Measurements from ENCODE around the gene PHACTR1. TPM values are rescaled to one million over a fixed set of nuclear protein-coding genes. Genes with fewer than 3 reads are reported as not detected.

PHACTR1 gene
- total and polyA plus RNA-seq, 2 experiments from 2014 or later = 0.65 to 3.2 TPM

DNA sequence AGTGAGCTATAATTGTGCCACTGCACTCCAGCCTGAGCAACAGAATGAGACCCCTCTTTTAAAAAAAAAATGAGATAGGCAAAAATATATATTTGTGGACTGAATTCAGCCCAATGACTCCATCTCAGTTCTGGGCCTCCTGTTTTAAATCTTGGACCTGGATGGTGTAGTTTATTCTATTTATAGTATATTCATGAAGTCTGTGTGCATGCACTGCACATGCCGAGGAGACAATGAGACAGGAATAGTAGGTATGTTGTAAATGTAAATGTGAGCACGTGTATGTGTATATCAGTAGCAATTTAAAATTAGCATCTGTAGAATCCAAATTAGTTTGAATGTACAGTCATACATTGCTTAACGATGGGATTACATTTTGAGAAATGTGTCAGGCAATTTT is 520.8 kb downstream of the PHACTR1 start:
- Histone ChIP-seq H3K4me2 (ENCODE audit: unreplicated experiment) (no peak overlapping the region), H3K9me2 (ENCODE audit: insufficient read depth) (no peaks in the 10 kb centered on the region), H3F3A (ENCODE audit: insufficient read depth) (peaks cover 14% of the 10 kb centered on the region; the same call in 1 of the 2 replicates), H4K20me1 (ENCODE audit: insufficient read depth) (no peaks in the 10 kb centered on the region), H3K9me3 (ENCODE audit: low read depth) (no peaks in the 10 kb centered on the region), H3K4me1 (ENCODE audit: insufficient read depth) (no peaks in the 10 kb centered on the region), H3K27ac (no peak overlapping the region), H3K4me3 (no peak overlapping the region), H3K36me3 (ENCODE audit: low read depth) (no peaks in the 10 kb centered on the region), H2AFZ (no peak overlapping the region), H3K27me3 (replicated peaks; ENCODE audit: insufficient read depth) (no peaks in the 10 kb centered on the region), H3K9ac (no peak overlapping the region), H3K79me2 (ENCODE audit: insufficient read depth) (no peaks in the 10 kb centered on the region)
- TF ChIP-seq EZH2phosphoT487 (IDR thresholded peaks at IDR 0.05; ENCODE audit: insufficient read depth, low read depth) (no peak), EZH2 (IDR thresholded peaks at IDR 0.05; ENCODE audit: insufficient read depth, poor library complexity, severe bottlenecking) (no peak)
- in situ Hi-C loops (cut with MboI) = no loop called here
- DNase-seq = no peak
- 72 to 78% methylated on average over 3 of the region's 3 CpGs for WGBS, 2 experiments (ENCODE audit: low coverage in 1 of 2, low lambda C conversion rate in 2 of 2, missing lambda C conversion rate in 2 of 2)

- in situ Hi-C loops (cut with MboI) = no loop called here
- no peak for DNase-seq
- Histone ChIP-seq H3K4me2 (ENCODE audit: unreplicated experiment) (no peak overlapping the region), H3K79me2 (ENCODE audit: insufficient read depth) (no peaks in the 10 kb centered on the region), H3K4me1 (ENCODE audit: insufficient read depth) (no peaks in the 10 kb centered on the region), H4K20me1 (ENCODE audit: insufficient read depth) (no peaks in the 10 kb centered on the region), H3F3A (ENCODE audit: insufficient read depth) (peaks cover 14% of the 10 kb centered on the region; the same call in 1 of the 2 replicates), H3K27me3 (replicated peaks; ENCODE audit: insufficient read depth) (no peaks in the 10 kb centered on the region), H3K27ac (no peak overlapping the region), H3K4me3 (no peak overlapping the region), H3K9me2 (ENCODE audit: insufficient read depth) (no peaks in the 10 kb centered on the region), H3K9ac (no peak overlapping the region), H2AFZ (no peak overlapping the region), H3K36me3 (ENCODE audit: low read depth) (no peaks in the 10 kb centered on the region), H3K9me3 (ENCODE audit: low read depth) (no peaks in the 10 kb centered on the region)
- no peak for TF ChIP-seq EZH2 (IDR thresholded peaks at IDR 0.05; ENCODE audit: insufficient read depth, poor library complexity, severe bottlenecking)
- no peak for TF ChIP-seq EZH2phosphoT487 (IDR thresholded peaks at IDR 0.05; ENCODE audit: insufficient read depth, low read depth)
- WGBS, 2 experiments (ENCODE audit: low coverage in 1 of 2, low lambda C conversion rate in 2 of 2, missing lambda C conversion rate in 2 of 2) = 89 to 93% methylated on average over 6 of the region's 6 CpGs
Measured at GRCh38 chr6:13238017-13238416, 521.5 kb downstream of the PHACTR1 start.

- no peak for DNase-seq
- no peak overlapping the region for H3K27ac ChIP-seq
- no peak overlapping the region for H3K9ac ChIP-seq
- H4K20me1 ChIP-seq (ENCODE audit: insufficient read depth) = no peaks in the 10 kb centered on the region
- TF ChIP-seq EZH2phosphoT487 (IDR thresholded peaks at IDR 0.05; ENCODE audit: insufficient read depth, low read depth) (no peak), EZH2 (IDR thresholded peaks at IDR 0.05; ENCODE audit: insufficient read depth, poor library complexity, severe bottlenecking) (no peak)
- H3F3A ChIP-seq (ENCODE audit: insufficient read depth) = peaks cover 13% of the 10 kb centered on the region; the same call in 1 of the 2 replicates
- no peak overlapping the region for H3K4me3 ChIP-seq
- no peaks in the 10 kb centered on the region for H3K9me3 ChIP-seq (ENCODE audit: low read depth)
- no peaks in the 10 kb centered on the region for H3K27me3 ChIP-seq (replicated peaks; ENCODE audit: insufficient read depth)
- no peaks in the 10 kb centered on the region for H3K4me1 ChIP-seq (ENCODE audit: insufficient read depth)
- 93% methylated on average over 7 of the region's 7 CpGs for WGBS, 2 experiments (ENCODE audit: low coverage in 1 of 2, low lambda C conversion rate in 2 of 2, missing lambda C conversion rate in 2 of 2)
- H3K36me3 ChIP-seq (ENCODE audit: low read depth) = no peaks in the 10 kb centered on the region
- H3K79me2 ChIP-seq (ENCODE audit: insufficient read depth) = no peaks in the 10 kb centered on the region
- H3K4me2 ChIP-seq (ENCODE audit: unreplicated experiment) = no peak overlapping the region
- H3K9me2 ChIP-seq (ENCODE audit: insufficient read depth) = no peaks in the 10 kb centered on the region
- in situ Hi-C loops (cut with MboI) = no loop called here
- no peak overlapping the region for H2AFZ ChIP-seq
Measured at GRCh38 chr6:13238640-13239216, 522.2 kb downstream of the PHACTR1 start.

DNA sequence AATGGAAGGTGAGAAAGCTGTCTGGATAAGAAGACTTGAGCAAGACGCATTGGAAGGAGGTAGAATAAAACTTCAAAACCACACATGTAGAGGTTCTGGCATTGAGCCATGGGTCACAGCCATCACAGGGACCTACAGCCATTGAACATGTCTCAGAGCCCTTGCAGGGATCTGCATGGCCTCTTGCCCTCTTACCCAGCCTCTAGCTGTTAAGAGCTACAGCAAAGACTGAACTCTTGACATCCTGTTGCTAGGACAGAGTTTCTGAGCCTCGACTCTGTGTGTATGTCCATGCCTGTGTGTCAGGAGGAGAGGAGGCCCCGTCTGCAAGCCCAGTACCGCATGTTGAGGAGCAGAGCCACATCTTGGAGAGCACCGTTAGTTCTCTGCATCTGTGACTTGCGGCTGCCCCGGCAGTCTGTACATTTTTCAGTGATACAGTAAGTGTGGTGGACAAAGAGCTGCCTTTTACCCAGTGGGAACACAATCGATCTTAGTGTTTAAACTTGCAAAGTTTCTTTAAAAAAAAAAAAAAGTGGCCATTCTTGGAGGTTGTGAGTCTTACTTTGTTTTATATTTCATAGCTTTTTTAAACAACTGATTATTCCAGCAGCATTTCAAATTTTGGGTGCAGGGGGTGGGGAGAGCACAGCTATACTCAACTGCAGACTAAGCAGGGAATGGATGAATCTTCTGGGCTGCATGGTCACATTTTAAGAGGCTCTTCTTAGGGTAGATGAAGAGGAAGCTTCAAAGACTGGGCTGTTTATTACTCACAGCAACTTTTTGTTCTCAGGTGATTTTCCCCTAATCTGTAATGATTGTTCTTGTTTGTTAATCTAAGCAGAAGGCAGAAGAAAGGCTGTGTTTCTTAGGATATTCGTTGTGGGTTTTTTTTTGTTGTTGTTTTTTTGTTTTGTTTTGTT is 523.2 kb downstream of the PHACTR1 start:
- in situ Hi-C loops (cut with MboI) = no loop called here
- no peak overlapping the region for H3K27ac ChIP-seq
- no peak overlapping the region for H3K4me2 ChIP-seq (ENCODE audit: unreplicated experiment)
- H3K4me1 ChIP-seq (ENCODE audit: insufficient read depth) = no peaks in the 10 kb centered on the region
- H3K9me3 ChIP-seq (ENCODE audit: low read depth) = no peaks in the 10 kb centered on the region
- no peak overlapping the region for H2AFZ ChIP-seq
- H3F3A ChIP-seq (ENCODE audit: insufficient read depth) = peaks cover 4% of the 10 kb centered on the region; the same call in 1 of the 2 replicates
- no peaks in the 10 kb centered on the region for H4K20me1 ChIP-seq (ENCODE audit: insufficient read depth)
- 53 to 61% methylated on average over 9 of the region's 9 CpGs for WGBS, 2 experiments (ENCODE audit: low coverage in 1 of 2, low lambda C conversion rate in 2 of 2, missing lambda C conversion rate in 2 of 2)
- TF ChIP-seq EZH2phosphoT487 (IDR thresholded peaks at IDR 0.05; ENCODE audit: insufficient read depth, low read depth) (no peak), EZH2 (IDR thresholded peaks at IDR 0.05; ENCODE audit: insufficient read depth, poor library complexity, severe bottlenecking) (no peak)
- DNase-seq = no peak
- no peaks in the 10 kb centered on the region for H3K36me3 ChIP-seq (ENCODE audit: low read depth)
- H3K9ac ChIP-seq = no peak overlapping the region
- H3K27me3 ChIP-seq (replicated peaks; ENCODE audit: insufficient read depth) = no peaks in the 10 kb centered on the region
- H3K4me3 ChIP-seq = no peak overlapping the region
- no peaks in the 10 kb centered on the region for H3K9me2 ChIP-seq (ENCODE audit: insufficient read depth)
- H3K79me2 ChIP-seq (ENCODE audit: insufficient read depth) = no peaks in the 10 kb centered on the region

All from GM23248 (cell line).